Measurements from ENCODE around the gene SPINK14.

SPINK14 gene

DNA sequence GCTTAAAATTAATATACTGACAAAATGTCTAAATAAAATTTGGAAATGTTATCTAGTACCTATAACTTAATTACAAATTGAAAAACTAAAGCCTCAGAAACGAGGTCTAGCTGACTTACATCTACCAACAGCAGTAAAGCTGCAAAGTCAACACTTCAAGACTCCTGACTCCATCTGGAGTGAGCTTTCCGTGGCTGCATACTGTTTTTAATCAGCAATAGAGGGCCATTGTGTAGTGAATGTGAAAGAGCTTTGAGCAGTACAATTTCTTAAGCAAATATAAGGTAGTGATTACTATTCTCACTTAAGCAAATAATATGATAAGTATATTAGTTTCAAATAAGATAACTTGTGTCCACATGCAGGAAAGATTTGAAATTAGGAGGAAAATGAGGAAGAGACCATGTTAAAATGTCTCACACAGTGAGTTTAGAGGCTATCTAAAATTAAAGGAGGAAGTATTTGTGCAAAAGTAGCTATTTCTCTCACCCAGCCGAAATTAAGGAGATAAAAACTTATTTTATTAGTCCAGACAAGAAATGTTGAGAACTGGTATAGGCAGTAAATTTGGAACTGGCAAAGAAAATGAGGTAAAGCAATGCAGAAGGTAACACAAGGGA lies 40.9 kb downstream of the SPINK14 start:
- TF ChIP-seq CTCF (IDR thresholded peaks at IDR 0.05; ENCODE audit: extremely low read depth, missing control alignments) = no peak
- no peak for DNase-seq (ENCODE audit: low spot score)

GRCh38 chr5:148214665-148215185 lies 46.4 kb downstream of the SPINK14 start:
- no peak for TF ChIP-seq CTCF (IDR thresholded peaks at IDR 0.05; ENCODE audit: extremely low read depth, missing control alignments)
- DNase-seq (ENCODE audit: low spot score) = no peak

- no peak for DNase-seq (ENCODE audit: low spot score)
Measured at GRCh38 chr5:148221508-148221907, 53.2 kb downstream of the SPINK14 start.

GRCh38 chr5:148224117-148224742 lies 55.9 kb downstream of the SPINK14 start:
- no peak for DNase-seq (ENCODE audit: low spot score)
- TF ChIP-seq CTCF (IDR thresholded peaks at IDR 0.05; ENCODE audit: extremely low read depth, missing control alignments) = no peak

More at GRCh38 chr5:148221508-148221907, 53.2 kb downstream of the SPINK14 start:
- TF ChIP-seq CTCF (IDR thresholded peaks at IDR 0.05; ENCODE audit: extremely low read depth, missing control alignments) = no peak

Data from GM20000 (cell line).